H9 (cell line): Measurements from ENCODE around the gene FAM3A. TPM values are rescaled to one million over a fixed set of nuclear protein-coding genes. Genes with fewer than 3 reads are reported as not detected.

ENCODE experiments used
- DNase-seq: peaks from one replicate; pipeline ENCODE4 v3.0.0-alpha.2; 2017
- H2AFZ ChIP-seq: one replicate; pipeline ENCODE4 v1.6.1; 2013; ENCODE audit warnings: mild to moderate bottlenecking, low read length, control low read depth, moderate library complexity
- H2AK5ac ChIP-seq: 2 replicates; pipeline ENCODE4 v1.6.1; 2013; ENCODE audit warnings: low read length, control low read depth, mixed read lengths; ENCODE audit not compliant: insufficient read length
- H2BK120ac ChIP-seq: one replicate; pipeline ENCODE4 v1.6.1; 2013; ENCODE audit warnings: low read depth, mild to moderate bottlenecking, low read length, control low read depth, inconsistent platforms; ENCODE audit not compliant: poor library complexity, severe bottlenecking
- H2BK12ac ChIP-seq: 2 replicates; pipeline ENCODE4 v1.6.1; 2013; ENCODE audit warnings: low read length, control low read depth, mixed read lengths, low read depth; ENCODE audit not compliant: insufficient read length
- H2BK15ac ChIP-seq: 2 replicates; pipeline ENCODE4 v1.6.1; 2013; ENCODE audit warnings: low read depth, low read length, control low read depth
- H2BK20ac ChIP-seq: one replicate; pipeline ENCODE4 v1.6.1; 2013; ENCODE audit warnings: low read depth, mild to moderate bottlenecking, low read length, control low read depth, inconsistent platforms; ENCODE audit not compliant: poor library complexity, severe bottlenecking
- H2BK5ac ChIP-seq: 2 replicates; pipeline ENCODE4 v1.6.1; 2013; ENCODE audit warnings: low read length, control low read depth, mixed read lengths; ENCODE audit not compliant: insufficient read length
- H3K14ac ChIP-seq: 2 replicates; pipeline ENCODE4 v1.6.1; 2013; ENCODE audit warnings: low read length, control low read depth; ENCODE audit not compliant: insufficient read depth
- H3K18ac ChIP-seq: 2 replicates; pipeline ENCODE4 v1.6.1; 2013; ENCODE audit warnings: low read depth, mild to moderate bottlenecking, mixed read lengths, low read length, control low read depth; ENCODE audit not compliant: insufficient read length
- H3K23ac ChIP-seq: 2 replicates; pipeline ENCODE4 v1.6.1; 2013; ENCODE audit warnings: low read length, control low read depth, mixed read lengths, low read depth; ENCODE audit not compliant: insufficient read length
- H3K23me2 ChIP-seq: 2 replicates; pipeline ENCODE4 v1.6.1; 2013; ENCODE audit warnings: low read depth, mild to moderate bottlenecking, mixed read lengths, low read length, control low read depth; ENCODE audit not compliant: insufficient read length, poor library complexity, severe bottlenecking
- H3K27ac ChIP-seq: 2 replicates; pipeline ENCODE4 v1.5.1; 2013; ENCODE audit warnings: low read length, control low read depth, mixed read lengths, low read depth; ENCODE audit not compliant: insufficient read length
- H3K27me3 ChIP-seq: 2 replicates; pipeline ENCODE4 v1.6.1; 2013; ENCODE audit warnings: low read length, control low read depth, inconsistent platforms; ENCODE audit not compliant: insufficient read depth
- H3K4ac ChIP-seq: 2 replicates; pipeline ENCODE4 v1.6.1; 2013; ENCODE audit warnings: low read depth, mild to moderate bottlenecking, control low read depth, inconsistent platforms, low read length, moderate library complexity
- H3K4me1 ChIP-seq: 2 replicates; pipeline ENCODE4 v1.6.1; 2013; ENCODE audit warnings: low read length, control low read depth, inconsistent platforms; ENCODE audit not compliant: insufficient read depth
- H3K4me2 ChIP-seq: 2 replicates; pipeline ENCODE4 v1.6.1; 2013; ENCODE audit warnings: low read length, control low read depth, mixed read lengths; ENCODE audit not compliant: insufficient read length, insufficient read depth
- H3K56ac ChIP-seq: 2 replicates; pipeline ENCODE4 v1.6.1; 2013; ENCODE audit warnings: low read depth, mild to moderate bottlenecking, mixed read lengths, low read length, control low read depth; ENCODE audit not compliant: insufficient read length
- H3K79me1 ChIP-seq: 2 replicates; pipeline ENCODE4 v1.6.1; 2013; ENCODE audit warnings: low read depth, mild to moderate bottlenecking, moderate library complexity, low read length, control low read depth, inconsistent platforms; ENCODE audit not compliant: insufficient read depth, poor library complexity, severe bottlenecking
- H3K79me2 ChIP-seq: 2 replicates; pipeline ENCODE4 v1.6.1; 2013; ENCODE audit warnings: low read length, control low read depth, inconsistent platforms; ENCODE audit not compliant: insufficient read depth
- H3K9ac ChIP-seq: 2 replicates; pipeline ENCODE4 v1.6.1; 2013; ENCODE audit warnings: low read length, control low read depth, mixed read lengths; ENCODE audit not compliant: insufficient read length; ENCODE audit errors: extremely low read depth
- H3K9me3 ChIP-seq: one replicate; pipeline ENCODE4 v1.6.1; 2013; ENCODE audit warnings: low read depth, low read length, inconsistent platforms; ENCODE audit not compliant: control insufficient read depth
- H3T11ph ChIP-seq: one replicate; pipeline ENCODE4 v1.6.1; 2013; ENCODE audit warnings: mild to moderate bottlenecking, low read length, control low read depth, inconsistent platforms
- H4K20me1 ChIP-seq: one replicate; pipeline ENCODE4 v1.6.1; 2013; ENCODE audit not compliant: control insufficient read depth, insufficient read length, insufficient read depth
- H4K5ac ChIP-seq: 2 replicates; pipeline ENCODE4 v1.6.1; 2013; ENCODE audit warnings: low read depth, mild to moderate bottlenecking, mixed read lengths, low read length, control low read depth; ENCODE audit not compliant: insufficient read length
- H4K8ac ChIP-seq: replicated peaks from 2 replicates; pipeline ENCODE4 v1.6.1; 2013; ENCODE audit warnings: low read length, control low read depth, mixed read lengths, low read depth; ENCODE audit not compliant: insufficient read length
- H4K91ac ChIP-seq: 2 replicates; pipeline ENCODE4 v1.6.1; 2013; ENCODE audit warnings: low read depth, mild to moderate bottlenecking, moderate library complexity, mixed read lengths, low read length, control low read depth; ENCODE audit not compliant: insufficient read length
- H3K27ac Mint-ChIP-seq, 3 experiments: 2 replicates in 2 of 3; 3 replicates in 1 of 3; pipeline ENCODE4 v1.8.0; 2020 to 2021; ENCODE audit warnings: mixed read lengths in 3 of 3, mild to moderate bottlenecking in 1 of 3, moderate library complexity in 1 of 3
- H3K27me3 Mint-ChIP-seq: 2 replicates; pipeline ENCODE4 v1.8.0; 2021; ENCODE audit warnings: low read depth, mild to moderate bottlenecking, moderate library complexity, mixed read lengths
- H3K36me3 Mint-ChIP-seq, 3 experiments: 2 replicates in 2 of 3; 3 replicates in 1 of 3; pipeline ENCODE4 v1.8.0; 2020 to 2021; ENCODE audit warnings: low read depth in 3 of 3, mixed read lengths in 3 of 3; ENCODE audit not compliant: insufficient read depth in 1 of 3
- H3K4me1 Mint-ChIP-seq, 2 experiments: 2 replicates each; pipeline ENCODE4 v1.8.0; 2020; ENCODE audit warnings: mixed read lengths in 2 of 2
- H3K4me3 Mint-ChIP-seq, 2 experiments: 2 replicates in 1 of 2; 3 replicates in 1 of 2; pipeline ENCODE4 v1.8.0; 2020 to 2021; ENCODE audit warnings: mild to moderate bottlenecking in 2 of 2, mixed read lengths in 2 of 2, moderate library complexity in 1 of 2
- H3K9me3 Mint-ChIP-seq, 2 experiments: 2 replicates in 1 of 2; 3 replicates in 1 of 2; pipeline ENCODE4 v1.8.0; 2020; ENCODE audit warnings: mild to moderate bottlenecking in 2 of 2, mixed read lengths in 2 of 2, moderate library complexity in 1 of 2
- WGBS: extraction: QIAGEN DNeasy Blood & Tissue Kit; methylation state at CpG from one replicate; pipeline ENCODE4 v1.1.7; 2013; ENCODE audit warnings: missing lambda C conversion rate, low lambda C conversion rate, mixed read lengths; ENCODE audit not compliant: insufficient read length; ENCODE audit errors: extremely low coverage; 5-methylcytosine and 5-hydroxymethylcytosine counted together
- total RNA-seq: library from RNA; stranded (reverse); gene quantifications from 2 replicates; pipeline ENCODE4 v1.2.1, GENCODE V29; 2021
- TF ChIP-seq, protein P1 (sequence below): fragments of 200-600 bp; sonication (generic); conservative IDR thresholded peaks from 3 replicates; pipeline ENCODE4 v1.8.0; 2021; ENCODE audit warnings: antibody characterized with exemption, mild to moderate bottlenecking

Gene FAM3A
- total RNA-seq, 1 experiment from 2014 or later: 22.8 TPM

DNA sequence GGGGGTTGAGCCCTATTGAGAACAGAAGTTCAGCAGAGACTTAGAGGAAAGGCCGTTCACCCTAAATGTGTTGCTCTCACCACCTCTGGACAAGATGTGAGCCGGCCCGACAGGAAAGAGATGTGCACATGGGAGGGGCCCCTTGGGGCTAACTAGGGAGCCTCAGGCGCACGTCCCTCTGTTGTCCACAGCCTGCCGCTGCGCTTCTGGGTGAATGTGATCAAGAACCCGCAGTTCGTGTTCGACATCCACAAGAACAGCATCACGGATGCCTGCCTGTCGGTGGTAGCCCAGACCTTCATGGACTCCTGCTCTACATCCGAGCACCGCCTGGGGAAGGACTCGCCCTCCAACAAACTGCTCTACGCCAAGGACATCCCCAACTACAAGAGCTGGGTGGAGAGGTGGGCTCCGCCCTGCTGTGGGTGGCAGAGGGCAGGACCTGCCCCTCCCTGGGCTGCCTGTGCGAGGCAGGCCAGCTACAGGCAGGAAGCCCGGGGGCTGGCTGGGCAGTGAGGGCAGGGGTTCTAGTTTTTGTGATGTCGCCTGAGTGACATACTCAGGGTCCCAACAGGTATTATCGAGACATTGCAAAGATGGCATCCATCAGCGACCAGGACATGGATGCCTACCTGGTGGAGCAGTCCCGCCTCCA is 45.0 kb downstream of the FAM3A start:
- H4K5ac ChIP-seq: no peak overlapping the region
- WGBS: no CpG with 5 or more reads among the region's 23 CpGs

More for the DNA sequence above, 45.0 kb downstream of the FAM3A start:
- no peaks in the 10 kb centered on the region for H4K20me1 ChIP-seq
- peaks cover 21% of the 10 kb centered on the region for H3K9me3 ChIP-seq
- H2BK5ac ChIP-seq: no peak overlapping the region
- no peak overlapping the region for H3K4ac ChIP-seq
- no peaks in the 10 kb centered on the region for H3K27me3 ChIP-seq
- H2AK5ac ChIP-seq: no peak overlapping the region
- H2BK120ac ChIP-seq: no peak overlapping the region
- H3K9ac ChIP-seq: no peak overlapping the region
- H3K14ac ChIP-seq: no peak overlapping the region; the same call in 1 of the 2 replicates
- H3K79me2 ChIP-seq: no peaks in the 10 kb centered on the region
- Mint-ChIP-seq H3K4me1 (no peaks in the 10 kb centered on the region), H3K27ac (no peak overlapping the region), H3K27me3 (peaks cover 2% of the 10 kb centered on the region; the same call in 1 of the 2 replicates), H3K9me3 (peaks cover 54 to 86% of the 10 kb centered on the region in 2 experiments), H3K4me3 (no peak overlapping the region), H3K36me3 (peaks cover 21 to 61% (median 56%) of the 10 kb centered on the region in 3 experiments)
- no peak overlapping the region for H3T11ph ChIP-seq
- H2AFZ ChIP-seq: no peak overlapping the region
- H3K79me1 ChIP-seq: no peaks in the 10 kb centered on the region
- no peak overlapping the region for H4K91ac ChIP-seq
- H3K4me2 ChIP-seq: no peak overlapping the region
- no peak overlapping the region for H3K56ac ChIP-seq
- no peak overlapping the region for H3K18ac ChIP-seq
- no peaks in the 10 kb centered on the region for H3K23me2 ChIP-seq
- TF ChIP-seq, protein P1, sequence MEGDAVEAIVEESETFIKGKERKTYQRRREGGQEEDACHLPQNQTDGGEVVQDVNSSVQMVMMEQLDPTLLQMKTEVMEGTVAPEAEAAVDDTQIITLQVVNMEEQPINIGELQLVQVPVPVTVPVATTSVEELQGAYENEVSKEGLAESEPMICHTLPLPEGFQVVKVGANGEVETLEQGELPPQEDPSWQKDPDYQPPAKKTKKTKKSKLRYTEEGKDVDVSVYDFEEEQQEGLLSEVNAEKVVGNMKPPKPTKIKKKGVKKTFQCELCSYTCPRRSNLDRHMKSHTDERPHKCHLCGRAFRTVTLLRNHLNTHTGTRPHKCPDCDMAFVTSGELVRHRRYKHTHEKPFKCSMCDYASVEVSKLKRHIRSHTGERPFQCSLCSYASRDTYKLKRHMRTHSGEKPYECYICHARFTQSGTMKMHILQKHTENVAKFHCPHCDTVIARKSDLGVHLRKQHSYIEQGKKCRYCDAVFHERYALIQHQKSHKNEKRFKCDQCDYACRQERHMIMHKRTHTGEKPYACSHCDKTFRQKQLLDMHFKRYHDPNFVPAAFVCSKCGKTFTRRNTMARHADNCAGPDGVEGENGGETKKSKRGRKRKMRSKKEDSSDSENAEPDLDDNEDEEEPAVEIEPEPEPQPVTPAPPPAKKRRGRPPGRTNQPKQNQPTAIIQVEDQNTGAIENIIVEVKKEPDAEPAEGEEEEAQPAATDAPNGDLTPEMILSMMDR: no peak
- no peak for DNase-seq
- no peak overlapping the region for H3K27ac ChIP-seq
- no peaks in the 10 kb centered on the region for H3K4me1 ChIP-seq
- no peak overlapping the region for H3K23ac ChIP-seq
- H2BK15ac ChIP-seq: no peak overlapping the region
- H2BK12ac ChIP-seq: no peak overlapping the region
- H4K8ac ChIP-seq: no peak overlapping the region
- no peak overlapping the region for H2BK20ac ChIP-seq
